HepG2 (cell line): ENCODE data around the gene CDT1. TPM values are rescaled to one million over a fixed set of nuclear protein-coding genes. Genes with fewer than 3 reads are reported as not detected.
A peak's percentile ranks its signal among the peaks of the same experiment; 100 is the strongest.

Experiments used
- AGO2 ChIP-seq: fragments of 200-400 bp; formaldehyde crosslinking; optimal IDR thresholded peaks from 2 replicates; pipeline ENCODE3; 2017; ENCODE audit warnings: mild to moderate bottlenecking, low read depth, low read length, moderate library complexity
- HNF4A ChIP-seq: sonication (generic); formaldehyde crosslinking; IDR thresholded peaks from 2 replicates; pipeline ENCODE4 v1.4.0; 2020; ENCODE audit warnings: missing genetic modification reagents
- polyA plus RNA-seq, 8 experiments: library from polyadenylated mRNA; depleted of rRNA in 3 of 8; stranded (reverse) in 7 of 8; unstranded in 1 of 8; fragments of >200 nt; fragmentation: Illumina TruSeq in 4 of 8; extraction: Trizol in 4 of 8; gene quantifications; 2 replicates each; pipeline versions ENCODE4 v1.2.1 to v1.2.3, GENCODE V29; 2011 to 2016; ENCODE audit warnings: low read depth in 4 of 8, missing spikeins in 1 of 8, mixed read lengths in 1 of 8; ENCODE audit not compliant: insufficient read depth in 1 of 8
- total RNA-seq, 5 experiments: library from RNA; depleted of rRNA; stranded (reverse); fragments of >200 nt; fragmentation: Illumina TruSeq; extraction: Trizol; gene quantifications; 2 replicates each; pipeline ENCODE4 v1.2.3, GENCODE V29; 2016; ENCODE audit warnings: low read depth in 1 of 5
- TF ChIP-seq, protein P1 (sequence below): sonication (generic); formaldehyde crosslinking; IDR thresholded peaks from 2 replicates; pipeline ENCODE4 v1.9.0; 2022; ENCODE audit warnings: missing genetic modification reagents, mild to moderate bottlenecking, borderline replicate concordance
- TF ChIP-seq, protein P2 (sequence below): sonication (generic); formaldehyde crosslinking; IDR thresholded peaks from 2 replicates; pipeline ENCODE4 v1.9.0; 2021; ENCODE audit warnings: mild to moderate bottlenecking, missing genetic modification reagents
- TF ChIP-seq, protein P3 (sequence below): sonication (generic); formaldehyde crosslinking; IDR thresholded peaks from 2 replicates; pipeline ENCODE4 v1.4.0; 2020; ENCODE audit warnings: missing genetic modification reagents
- TF ChIP-seq, protein P4 (sequence below): sonication (generic); formaldehyde crosslinking; IDR thresholded peaks from 2 replicates; pipeline ENCODE4 v1.8.0; 2022; ENCODE audit warnings: low read depth, missing genetic modification reagents
- TF ChIP-seq, protein P5 (sequence below): sonication (generic); formaldehyde crosslinking; IDR thresholded peaks from 2 replicates; pipeline ENCODE4 v1.4.0; 2020; ENCODE audit warnings: missing genetic modification reagents

The CDT1 gene
- total and polyA plus RNA-seq, 2 of the 13 experiments (the other 11 are each of a cell fraction or from before 2014, with no cell fraction given): 23.1 to 23.8 TPM

DNA sequence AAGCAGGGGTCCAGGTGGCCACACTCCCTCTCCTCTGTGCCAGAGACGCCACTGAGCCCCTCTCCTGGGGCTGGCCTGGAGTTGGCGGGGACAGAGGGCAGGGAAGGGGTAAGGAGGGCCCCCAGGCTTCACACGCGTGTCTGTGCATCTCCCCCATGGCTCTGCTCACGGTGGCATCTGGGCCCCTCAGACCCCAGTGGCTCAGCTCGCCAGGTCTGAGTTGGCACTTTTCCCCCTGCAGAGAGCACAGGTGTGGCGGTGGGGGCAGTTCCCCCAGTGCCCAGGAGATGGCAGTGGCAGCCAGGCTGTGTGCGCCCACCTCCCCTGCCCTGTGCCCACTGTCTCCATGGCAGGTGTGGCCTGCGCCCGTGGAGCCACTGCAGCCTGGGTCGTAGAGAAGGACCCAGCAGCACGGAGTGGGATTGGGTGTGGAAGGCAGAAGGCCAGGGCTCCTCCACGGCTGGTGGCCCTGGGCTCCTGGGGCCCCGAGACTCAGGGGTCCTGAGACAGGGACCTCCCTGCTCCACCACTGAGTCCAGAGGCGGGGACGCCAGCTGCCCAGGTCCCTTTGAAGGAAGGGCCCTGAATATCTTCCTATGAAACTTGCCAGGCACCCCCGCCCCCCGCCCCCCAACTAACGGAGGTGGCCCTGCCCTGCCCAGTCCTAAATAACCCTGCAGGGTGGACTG, 12.5 kb downstream of the CDT1 start (continued):
- TF ChIP-seq, protein P1, sequence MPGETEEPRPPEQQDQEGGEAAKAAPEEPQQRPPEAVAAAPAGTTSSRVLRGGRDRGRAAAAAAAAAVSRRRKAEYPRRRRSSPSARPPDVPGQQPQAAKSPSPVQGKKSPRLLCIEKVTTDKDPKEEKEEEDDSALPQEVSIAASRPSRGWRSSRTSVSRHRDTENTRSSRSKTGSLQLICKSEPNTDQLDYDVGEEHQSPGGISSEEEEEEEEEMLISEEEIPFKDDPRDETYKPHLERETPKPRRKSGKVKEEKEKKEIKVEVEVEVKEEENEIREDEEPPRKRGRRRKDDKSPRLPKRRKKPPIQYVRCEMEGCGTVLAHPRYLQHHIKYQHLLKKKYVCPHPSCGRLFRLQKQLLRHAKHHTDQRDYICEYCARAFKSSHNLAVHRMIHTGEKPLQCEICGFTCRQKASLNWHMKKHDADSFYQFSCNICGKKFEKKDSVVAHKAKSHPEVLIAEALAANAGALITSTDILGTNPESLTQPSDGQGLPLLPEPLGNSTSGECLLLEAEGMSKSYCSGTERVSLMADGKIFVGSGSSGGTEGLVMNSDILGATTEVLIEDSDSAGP (CRISPR knock-in tag): peak; percentile 46; the same call in 1 of the 2 replicates
- TF ChIP-seq, protein P2, sequence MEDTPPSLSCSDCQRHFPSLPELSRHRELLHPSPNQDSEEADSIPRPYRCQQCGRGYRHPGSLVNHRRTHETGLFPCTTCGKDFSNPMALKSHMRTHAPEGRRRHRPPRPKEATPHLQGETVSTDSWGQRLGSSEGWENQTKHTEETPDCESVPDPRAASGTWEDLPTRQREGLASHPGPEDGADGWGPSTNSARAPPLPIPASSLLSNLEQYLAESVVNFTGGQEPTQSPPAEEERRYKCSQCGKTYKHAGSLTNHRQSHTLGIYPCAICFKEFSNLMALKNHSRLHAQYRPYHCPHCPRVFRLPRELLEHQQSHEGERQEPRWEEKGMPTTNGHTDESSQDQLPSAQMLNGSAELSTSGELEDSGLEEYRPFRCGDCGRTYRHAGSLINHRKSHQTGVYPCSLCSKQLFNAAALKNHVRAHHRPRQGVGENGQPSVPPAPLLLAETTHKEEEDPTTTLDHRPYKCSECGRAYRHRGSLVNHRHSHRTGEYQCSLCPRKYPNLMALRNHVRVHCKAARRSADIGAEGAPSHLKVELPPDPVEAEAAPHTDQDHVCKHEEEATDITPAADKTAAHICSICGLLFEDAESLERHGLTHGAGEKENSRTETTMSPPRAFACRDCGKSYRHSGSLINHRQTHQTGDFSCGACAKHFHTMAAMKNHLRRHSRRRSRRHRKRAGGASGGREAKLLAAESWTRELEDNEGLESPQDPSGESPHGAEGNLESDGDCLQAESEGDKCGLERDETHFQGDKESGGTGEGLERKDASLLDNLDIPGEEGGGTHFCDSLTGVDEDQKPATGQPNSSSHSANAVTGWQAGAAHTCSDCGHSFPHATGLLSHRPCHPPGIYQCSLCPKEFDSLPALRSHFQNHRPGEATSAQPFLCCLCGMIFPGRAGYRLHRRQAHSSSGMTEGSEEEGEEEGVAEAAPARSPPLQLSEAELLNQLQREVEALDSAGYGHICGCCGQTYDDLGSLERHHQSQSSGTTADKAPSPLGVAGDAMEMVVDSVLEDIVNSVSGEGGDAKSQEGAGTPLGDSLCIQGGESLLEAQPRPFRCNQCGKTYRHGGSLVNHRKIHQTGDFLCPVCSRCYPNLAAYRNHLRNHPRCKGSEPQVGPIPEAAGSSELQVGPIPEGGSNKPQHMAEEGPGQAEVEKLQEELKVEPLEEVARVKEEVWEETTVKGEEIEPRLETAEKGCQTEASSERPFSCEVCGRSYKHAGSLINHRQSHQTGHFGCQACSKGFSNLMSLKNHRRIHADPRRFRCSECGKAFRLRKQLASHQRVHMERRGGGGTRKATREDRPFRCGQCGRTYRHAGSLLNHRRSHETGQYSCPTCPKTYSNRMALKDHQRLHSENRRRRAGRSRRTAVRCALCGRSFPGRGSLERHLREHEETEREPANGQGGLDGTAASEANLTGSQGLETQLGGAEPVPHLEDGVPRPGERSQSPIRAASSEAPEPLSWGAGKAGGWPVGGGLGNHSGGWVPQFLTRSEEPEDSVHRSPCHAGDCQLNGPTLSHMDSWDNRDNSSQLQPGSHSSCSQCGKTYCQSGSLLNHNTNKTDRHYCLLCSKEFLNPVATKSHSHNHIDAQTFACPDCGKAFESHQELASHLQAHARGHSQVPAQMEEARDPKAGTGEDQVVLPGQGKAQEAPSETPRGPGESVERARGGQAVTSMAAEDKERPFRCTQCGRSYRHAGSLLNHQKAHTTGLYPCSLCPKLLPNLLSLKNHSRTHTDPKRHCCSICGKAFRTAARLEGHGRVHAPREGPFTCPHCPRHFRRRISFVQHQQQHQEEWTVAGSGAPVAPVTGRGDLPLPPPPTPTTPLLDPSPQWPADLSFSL (CRISPR knock-in tag): no peak
- TF ChIP-seq, protein P3, sequence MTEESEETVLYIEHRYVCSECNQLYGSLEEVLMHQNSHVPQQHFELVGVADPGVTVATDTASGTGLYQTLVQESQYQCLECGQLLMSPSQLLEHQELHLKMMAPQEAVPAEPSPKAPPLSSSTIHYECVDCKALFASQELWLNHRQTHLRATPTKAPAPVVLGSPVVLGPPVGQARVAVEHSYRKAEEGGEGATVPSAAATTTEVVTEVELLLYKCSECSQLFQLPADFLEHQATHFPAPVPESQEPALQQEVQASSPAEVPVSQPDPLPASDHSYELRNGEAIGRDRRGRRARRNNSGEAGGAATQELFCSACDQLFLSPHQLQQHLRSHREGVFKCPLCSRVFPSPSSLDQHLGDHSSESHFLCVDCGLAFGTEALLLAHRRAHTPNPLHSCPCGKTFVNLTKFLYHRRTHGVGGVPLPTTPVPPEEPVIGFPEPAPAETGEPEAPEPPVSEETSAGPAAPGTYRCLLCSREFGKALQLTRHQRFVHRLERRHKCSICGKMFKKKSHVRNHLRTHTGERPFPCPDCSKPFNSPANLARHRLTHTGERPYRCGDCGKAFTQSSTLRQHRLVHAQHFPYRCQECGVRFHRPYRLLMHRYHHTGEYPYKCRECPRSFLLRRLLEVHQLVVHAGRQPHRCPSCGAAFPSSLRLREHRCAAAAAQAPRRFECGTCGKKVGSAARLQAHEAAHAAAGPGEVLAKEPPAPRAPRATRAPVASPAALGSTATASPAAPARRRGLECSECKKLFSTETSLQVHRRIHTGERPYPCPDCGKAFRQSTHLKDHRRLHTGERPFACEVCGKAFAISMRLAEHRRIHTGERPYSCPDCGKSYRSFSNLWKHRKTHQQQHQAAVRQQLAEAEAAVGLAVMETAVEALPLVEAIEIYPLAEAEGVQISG (CRISPR knock-in tag): peak; percentile 30; the same call in 1 of the 2 replicates
- TF ChIP-seq, protein P4, sequence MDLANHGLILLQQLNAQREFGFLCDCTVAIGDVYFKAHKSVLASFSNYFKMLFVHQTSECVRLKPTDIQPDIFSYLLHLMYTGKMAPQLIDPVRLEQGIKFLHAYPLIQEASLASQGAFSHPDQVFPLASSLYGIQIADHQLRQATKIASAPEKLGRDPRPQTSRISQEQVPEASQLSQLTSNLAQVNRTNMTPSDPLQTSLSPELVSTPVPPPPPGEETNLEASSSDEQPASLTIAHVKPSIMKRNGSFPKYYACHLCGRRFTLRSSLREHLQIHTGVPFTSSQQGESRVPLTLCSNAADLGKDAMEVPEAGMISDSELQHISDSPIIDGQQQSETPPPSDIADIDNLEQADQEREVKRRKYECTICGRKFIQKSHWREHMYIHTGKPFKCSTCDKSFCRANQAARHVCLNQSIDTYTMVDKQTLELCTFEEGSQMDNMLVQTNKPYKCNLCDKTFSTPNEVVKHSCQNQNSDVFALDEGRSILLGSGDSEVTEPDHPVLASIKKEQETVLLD (CRISPR knock-in tag): no peak
- TF ChIP-seq HNF4A (CRISPR knock-in tag) (no peak), AGO2 (peak; percentile 54)
- TF ChIP-seq, protein P5, sequence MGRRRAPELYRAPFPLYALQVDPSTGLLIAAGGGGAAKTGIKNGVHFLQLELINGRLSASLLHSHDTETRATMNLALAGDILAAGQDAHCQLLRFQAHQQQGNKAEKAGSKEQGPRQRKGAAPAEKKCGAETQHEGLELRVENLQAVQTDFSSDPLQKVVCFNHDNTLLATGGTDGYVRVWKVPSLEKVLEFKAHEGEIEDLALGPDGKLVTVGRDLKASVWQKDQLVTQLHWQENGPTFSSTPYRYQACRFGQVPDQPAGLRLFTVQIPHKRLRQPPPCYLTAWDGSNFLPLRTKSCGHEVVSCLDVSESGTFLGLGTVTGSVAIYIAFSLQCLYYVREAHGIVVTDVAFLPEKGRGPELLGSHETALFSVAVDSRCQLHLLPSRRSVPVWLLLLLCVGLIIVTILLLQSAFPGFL: no peak
